Right atrium auricular region (tissue), 2 donors: ENCODE data around the gene ZNF669. TPM values are rescaled to one million over a fixed set of nuclear protein-coding genes. Genes with fewer than 3 reads are reported as not detected.
"Not testable (repeated sequence)": the region's sequence is repeated elsewhere in the genome, so short reads cannot be mapped to it uniquely, and the experiment has no call there.

Experiments used
- DNase-seq: peaks from one replicate; pipeline ENCODE4 v3.0.0-alpha.2; 2019; ENCODE audit warnings: low spot score
- H3K27ac ChIP-seq, 2 donors: fragments of 200-600 bp; sonication (generic); 1 replicate in 1 of 2; 2 replicates in 1 of 2; pipeline ENCODE4 v1.5.1; 2016 to 2019
- H3K27me3 ChIP-seq, 2 donors: fragments of 200-600 bp; sonication (generic); one replicate each; pipeline versions ENCODE4 v1.5.1 to v1.6.0; 2017 to 2019
- H3K36me3 ChIP-seq: fragments of 200-600 bp; sonication (generic); one replicate; pipeline ENCODE4 v1.5.1; 2016
- H3K4me1 ChIP-seq, 2 donors: fragments of 200-600 bp; sonication (generic); one replicate each; pipeline versions ENCODE4 v1.5.1 to v1.6.0; 2017 to 2019
- H3K4me3 ChIP-seq, 2 donors: fragments of 200-600 bp; sonication (generic); 1 replicate in 1 of 2; 2 replicates in 1 of 2; pipeline ENCODE4 v1.5.1; 2017 to 2019; ENCODE audit warnings: mild to moderate bottlenecking in 1 of 2, moderate library complexity in 1 of 2
- H3K9me3 ChIP-seq, 2 donors: fragments of 200-600 bp; sonication (generic); one replicate each; pipeline ENCODE4 v1.5.1; 2019
- total RNA-seq, 2 donors: library from RNA; depleted of rRNA; stranded (reverse); fragments of >200 nt; gene quantifications; one replicate each; pipeline ENCODE4 v1.1.0, GENCODE V29; 2016
- TF ChIP-seq, protein P1 (sequence below), 2 donors: fragments of 200-600 bp; sonication (generic); IDR thresholded peaks; one replicate each; pipeline ENCODE4 v1.5.1; 2019; ENCODE audit warnings: antibody characterized with exemption in 2 of 2

Gene ZNF669
- total RNA-seq, result 1 to 10 TPM; 3.2 to 3.6 TPM

DNA sequence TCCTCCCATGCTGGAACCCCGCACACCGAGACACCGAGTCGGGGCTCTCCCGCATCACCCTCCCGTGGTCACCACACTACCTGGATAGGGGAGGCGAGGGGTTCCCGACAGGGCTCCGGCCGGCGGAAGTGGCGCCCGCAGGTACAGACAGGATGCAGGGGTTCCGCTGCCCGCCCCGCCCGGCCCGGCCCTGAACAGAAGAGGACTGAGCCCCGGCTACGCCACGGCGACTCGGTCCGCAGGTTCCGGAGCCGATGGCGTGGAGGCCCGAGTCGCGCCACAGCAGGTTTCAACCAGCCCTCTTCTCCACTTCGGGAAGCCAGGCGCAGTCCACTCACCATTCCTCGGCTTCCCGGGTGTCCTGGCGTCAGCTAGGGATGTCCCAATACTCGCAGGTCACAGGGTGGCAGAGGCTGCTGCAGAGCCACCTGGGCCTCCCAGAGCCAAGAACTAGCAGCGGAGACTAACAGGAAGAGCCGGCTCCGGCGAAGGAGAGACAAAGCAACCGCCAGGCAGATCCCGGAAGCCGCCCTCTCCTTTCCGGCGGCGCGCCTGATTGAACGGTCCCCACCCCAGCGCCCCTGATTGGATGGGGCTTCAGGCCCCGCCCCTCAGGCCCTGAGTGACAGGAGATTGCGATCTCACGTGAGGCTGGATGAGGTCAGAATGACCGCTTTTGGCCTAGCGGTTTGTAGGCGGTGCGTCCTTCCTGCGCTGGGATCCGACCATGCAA is at the start of gene ZNF669:
ZNF669 (minus strand) TSS at position 498 of the 733 bp plus-strand sequence; CDS start at position 341, 157 bp downstream.
- Histone ChIP-seq H3K9me3 (peaks cover 0 to 28% of the 10 kb centered on the region in 2 donors), H3K4me1 (peaks cover 0 to 17% of the 10 kb centered on the region in 2 donors), H3K36me3 (peaks cover 26% of the 10 kb centered on the region), H3K27me3 (no peaks in the 10 kb centered on the region), H3K27ac (peak within 1 kb of the TSS; percentile 82 to 90), H3K4me3 (peak within 1 kb of the TSS; percentile 77 to 96)
- peak; percentile 97 for DNase-seq
- TF ChIP-seq, protein P1, sequence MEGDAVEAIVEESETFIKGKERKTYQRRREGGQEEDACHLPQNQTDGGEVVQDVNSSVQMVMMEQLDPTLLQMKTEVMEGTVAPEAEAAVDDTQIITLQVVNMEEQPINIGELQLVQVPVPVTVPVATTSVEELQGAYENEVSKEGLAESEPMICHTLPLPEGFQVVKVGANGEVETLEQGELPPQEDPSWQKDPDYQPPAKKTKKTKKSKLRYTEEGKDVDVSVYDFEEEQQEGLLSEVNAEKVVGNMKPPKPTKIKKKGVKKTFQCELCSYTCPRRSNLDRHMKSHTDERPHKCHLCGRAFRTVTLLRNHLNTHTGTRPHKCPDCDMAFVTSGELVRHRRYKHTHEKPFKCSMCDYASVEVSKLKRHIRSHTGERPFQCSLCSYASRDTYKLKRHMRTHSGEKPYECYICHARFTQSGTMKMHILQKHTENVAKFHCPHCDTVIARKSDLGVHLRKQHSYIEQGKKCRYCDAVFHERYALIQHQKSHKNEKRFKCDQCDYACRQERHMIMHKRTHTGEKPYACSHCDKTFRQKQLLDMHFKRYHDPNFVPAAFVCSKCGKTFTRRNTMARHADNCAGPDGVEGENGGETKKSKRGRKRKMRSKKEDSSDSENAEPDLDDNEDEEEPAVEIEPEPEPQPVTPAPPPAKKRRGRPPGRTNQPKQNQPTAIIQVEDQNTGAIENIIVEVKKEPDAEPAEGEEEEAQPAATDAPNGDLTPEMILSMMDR (IDR thresholded peaks at IDR 0.05), result no peak

GRCh38 chr1:247147781-247148180 is 43.6 kb upstream of the ZNF669 start:
- no peaks in the 10 kb centered on the region for H3K27me3 ChIP-seq
- no peak overlapping the region for H3K27ac ChIP-seq
- peaks cover 0 to 81% of the 10 kb centered on the region in 2 donors for H3K9me3 ChIP-seq
- H3K4me3 ChIP-seq, result no peak overlapping the region
- DNase-seq, result no peak
- TF ChIP-seq, protein P1 (IDR thresholded peaks at IDR 0.05), result no peak
- H3K4me1 ChIP-seq, result no peaks in the 10 kb centered on the region
- peaks cover 8% of the 10 kb centered on the region for H3K36me3 ChIP-seq

- not testable (repeated sequence) for DNase-seq, H3K4me1 ChIP-seq, H3K4me3 ChIP-seq, H3K27me3 ChIP-seq, H3K27ac ChIP-seq, H3K36me3 ChIP-seq
- peaks cover 0 to 81% of the 10 kb centered on the region in 2 donors for H3K9me3 ChIP-seq
Measured at GRCh38 chr1:247147120-247147519, 43.0 kb upstream of the ZNF669 start.

- H3K36me3 ChIP-seq, result peaks cover 8% of the 10 kb centered on the region
- H3K9me3 ChIP-seq, result peaks cover 0 to 81% of the 10 kb centered on the region in 2 donors
- no peak overlapping the region for H3K27ac ChIP-seq
- H3K4me3 ChIP-seq, result no peak overlapping the region
- TF ChIP-seq, protein P1 (IDR thresholded peaks at IDR 0.05), result no peak
- H3K4me1 ChIP-seq, result no peaks in the 10 kb centered on the region
- DNase-seq, result no peak
- H3K27me3 ChIP-seq, result no peaks in the 10 kb centered on the region
Measured at GRCh38 chr1:247146671-247147070, 42.5 kb upstream of the ZNF669 start.

DNA sequence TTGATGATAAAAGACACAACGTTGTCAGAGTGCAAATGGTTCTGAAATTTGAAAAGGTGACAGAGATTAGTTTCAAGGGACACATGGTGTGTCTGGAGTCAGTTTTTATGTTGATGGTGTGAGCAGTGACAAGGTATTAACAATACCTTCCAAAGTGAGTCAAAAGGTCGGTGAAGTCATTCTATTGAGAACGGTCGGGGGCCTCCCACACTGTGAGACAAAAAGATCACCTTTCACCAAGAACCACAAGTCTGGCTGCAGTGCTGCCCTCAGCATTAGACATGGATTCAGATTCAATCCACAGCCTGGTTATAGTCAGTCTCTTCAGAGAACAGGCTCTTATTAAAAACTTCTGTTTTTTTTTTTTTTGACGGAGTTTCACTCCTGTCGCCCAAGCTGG is 41.1 kb upstream of the ZNF669 start:
- Histone ChIP-seq H3K4me3 (no peak overlapping the region), H3K27ac (no peak overlapping the region), H3K9me3 (peaks cover 0 to 84% of the 10 kb centered on the region in 2 donors), H3K4me1 (no peaks in the 10 kb centered on the region), H3K36me3 (peaks cover 8% of the 10 kb centered on the region), H3K27me3 (no peaks in the 10 kb centered on the region)
- TF ChIP-seq, protein P1 (IDR thresholded peaks at IDR 0.05), result no peak
- DNase-seq, result no peak

DNA sequence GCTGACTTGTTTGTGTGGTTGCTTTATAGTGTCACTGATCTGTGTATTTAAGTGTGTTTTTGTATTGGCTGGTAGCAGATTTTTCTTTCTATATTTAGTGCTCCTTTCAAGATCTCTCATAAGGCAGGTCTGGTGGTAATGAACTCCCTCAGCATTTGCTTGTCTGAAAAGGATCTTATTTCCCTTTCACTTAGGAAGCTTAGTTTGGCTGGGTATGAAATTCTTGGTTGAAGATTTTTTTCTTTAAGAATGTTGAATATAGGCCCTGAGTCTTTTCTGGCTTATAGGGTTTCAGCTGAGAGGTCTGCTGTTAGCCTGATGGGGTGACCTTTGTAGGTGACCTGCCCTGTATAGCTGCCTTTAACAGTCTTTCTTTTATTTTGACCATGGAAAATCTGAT is 35.4 kb upstream of the ZNF669 start:
- not testable (repeated sequence) for H3K4me3 ChIP-seq, H3K27me3 ChIP-seq, H3K27ac ChIP-seq, H3K4me1 ChIP-seq, H3K36me3 ChIP-seq, DNase-seq
- H3K9me3 ChIP-seq, result peaks cover 0 to 89% of the 10 kb centered on the region in 2 donors

- TF ChIP-seq, protein P1 (IDR thresholded peaks at IDR 0.05), result no peak
- Histone ChIP-seq H3K4me1 (no peaks in the 10 kb centered on the region), H3K9me3 (peaks cover 0 to 54% of the 10 kb centered on the region in 2 donors), H3K27me3 (no peaks in the 10 kb centered on the region), H3K4me3 (no peak overlapping the region), H3K27ac (no peak overlapping the region), H3K36me3 (peaks cover 6% of the 10 kb centered on the region)
- DNase-seq, result no peak
Measured at GRCh38 chr1:247131236-247131635, 27.1 kb upstream of the ZNF669 start.

GRCh38 chr1:247127519-247128282 is 23.5 kb upstream of the ZNF669 start:
- Histone ChIP-seq H3K9me3 (peaks cover 0 to 18% of the 10 kb centered on the region in 2 donors), H3K4me3 (peak overlapping the region in 1 of 2 donors; percentile 7)
- H3K27ac ChIP-seq, DNase-seq, H3K4me1 ChIP-seq, H3K27me3 ChIP-seq, H3K36me3 ChIP-seq: not testable (repeated sequence)

GRCh38 chr1:247126601-247127000 is 22.4 kb upstream of the ZNF669 start:
- not testable (repeated sequence) for H3K9me3 ChIP-seq, H3K4me3 ChIP-seq, H3K36me3 ChIP-seq, H3K27ac ChIP-seq, H3K27me3 ChIP-seq, H3K4me1 ChIP-seq, DNase-seq
